ENCODE results near the gene NFATC2IP. TPM values are rescaled to one million over a fixed set of nuclear protein-coding genes. Genes with fewer than 3 reads are reported as not detected.

NFATC2IP gene
- total and polyA plus RNA-seq, 2 of the 13 experiments (the other 11 are each of a cell fraction or from before 2014, with no cell fraction given), result 32.1 to 48.5 TPM

- TF ChIP-seq ZNF770 (CRISPR knock-in tag; IDR thresholded peaks at IDR 0.05) (peak; percentile 98), ATF4 (CRISPR knock-in tag; IDR thresholded peaks at IDR 0.05) (no peak; a peak in 1 of 4 replicates), ZNF343 (CRISPR knock-in tag; IDR thresholded peaks at IDR 0.05) (peak; percentile 63; the same call in 1 of the 2 replicates), ZZZ3 (CRISPR knock-in tag; IDR thresholded peaks at IDR 0.05; ENCODE audit: borderline replicate concordance) (peak; percentile 28; the same call in 1 of the 2 replicates), ZSCAN29 (CRISPR knock-in tag; conservative IDR thresholded peaks at IDR 0.05) (no peak), ZBTB37 (CRISPR knock-in tag; IDR thresholded peaks at IDR 0.05) (no peak), ZNF44 (CRISPR knock-in tag; IDR thresholded peaks at IDR 0.05) (0 out of 2 replicates have a peak, but pooled peaks have one; percentile 16), MXD1 (CRISPR knock-in tag; IDR thresholded peaks at IDR 0.05) (no peak), ZNF350 (CRISPR knock-in tag; IDR thresholded peaks at IDR 0.05; ENCODE audit: borderline replicate concordance, low read depth) (peak; percentile 56; the same call in 1 of the 2 replicates), ZNF354B (CRISPR knock-in tag; IDR thresholded peaks at IDR 0.05) (no peak), GTF3A (CRISPR knock-in tag; conservative IDR thresholded peaks at IDR 0.05) (peak; percentile 20; the same call in 1 of the 2 replicates), ZNF609 (CRISPR knock-in tag; IDR thresholded peaks at IDR 0.05; ENCODE audit: borderline replicate concordance) (no peak; the same call in 1 of the 2 replicates), TIGD3 (CRISPR knock-in tag; IDR thresholded peaks at IDR 0.05; ENCODE audit: borderline replicate concordance) (no peak), SOX13 (IDR thresholded peaks at IDR 0.05) (no peak), SOX13 (CRISPR knock-in tag; conservative IDR thresholded peaks at IDR 0.05 in 1 of 2, IDR thresholded peaks at IDR 0.05 in 1 of 2) (0 out of 4 replicates have a peak, but pooled peaks of 1 of the 2 experiments have one; percentile 10)
Measured at GRCh38 chr16:28924762-28925385, 25.9 kb upstream of the NFATC2IP start, which contains the start of gene RABEP2 (continued).

All from HepG2 (cell line).